ENCODE data around the gene SCG5.

Gene SCG5

GRCh38 chr15:32683906-32684584 lies 42.5 kb downstream of the SCG5 start:
- peak; percentile 21 for DNase-seq (ENCODE audit: low read depth)
- no peak overlapping the region for H3K4me3 ChIP-seq (ENCODE audit: low read depth, low read length)
- no peak for TF ChIP-seq CTCF (IDR thresholded peaks at IDR 0.05; ENCODE audit: insufficient read depth, low read depth, low read length, missing control alignments)

- DNase-seq (ENCODE audit: low read depth): no peak
- no peak for TF ChIP-seq CTCF (IDR thresholded peaks at IDR 0.05; ENCODE audit: insufficient read depth, low read depth, low read length, missing control alignments)
- H3K4me3 ChIP-seq (ENCODE audit: low read depth, low read length): no peak overlapping the region
Observed at GRCh38 chr15:32685576-32685975, 44.1 kb downstream of the SCG5 start.

- no peak overlapping the region for H3K4me3 ChIP-seq (ENCODE audit: low read depth, low read length)
- no peak for TF ChIP-seq CTCF (IDR thresholded peaks at IDR 0.05; ENCODE audit: insufficient read depth, low read depth, low read length, missing control alignments)
- DNase-seq (ENCODE audit: low read depth): no peak
Observed at GRCh38 chr15:32687556-32687955, 46.0 kb downstream of the SCG5 start.

- no peak overlapping the region for H3K4me3 ChIP-seq (ENCODE audit: low read depth, low read length)
- DNase-seq (ENCODE audit: low read depth): no peak
- no peak for TF ChIP-seq CTCF (IDR thresholded peaks at IDR 0.05; ENCODE audit: insufficient read depth, low read depth, low read length, missing control alignments)
Observed at GRCh38 chr15:32688151-32688639, 46.7 kb downstream of the SCG5 start.

GRCh38 chr15:32690941-32691688 lies 49.6 kb downstream of the SCG5 start:
- TF ChIP-seq CTCF (IDR thresholded peaks at IDR 0.05; ENCODE audit: insufficient read depth, low read depth, low read length, missing control alignments): no peak
- no peak for DNase-seq (ENCODE audit: low read depth)

GRCh38 chr15:32691689-32692038 lies 50.2 kb downstream of the SCG5 start:
- DNase-seq (ENCODE audit: low read depth): no peak
- H3K4me3 ChIP-seq (ENCODE audit: low read depth, low read length): no peak overlapping the region
- TF ChIP-seq CTCF (IDR thresholded peaks at IDR 0.05; ENCODE audit: insufficient read depth, low read depth, low read length, missing control alignments): no peak

More at GRCh38 chr15:32690941-32691688, 49.6 kb downstream of the SCG5 start:
- H3K4me3 ChIP-seq (ENCODE audit: low read depth, low read length): no peak overlapping the region
